CD4-positive, alpha-beta T cell treated with Interferon alpha-2 for 1 hour (primary cell): ENCODE data around the gene BRD3OS.
"Not testable (repeated sequence)": the region's sequence is repeated elsewhere in the genome, so short reads cannot be mapped to it uniquely, and the experiment has no call there.

ENCODE experiments used
- DNase-seq, 2 donors: peaks; one replicate each; pipeline ENCODE4 v3.0.0-alpha.2; 2020 to 2022

Gene BRD3OS

GRCh38 chr9:134066526-134066912 is 41.2 kb downstream of the BRD3OS start:
- DNase-seq: peak in 1 of 2 donors; percentile 7

GRCh38 chr9:134066913-134067851 is 41.9 kb downstream of the BRD3OS start:
- peak; percentile 26 to 65 for DNase-seq

- peak; percentile 83 to 89 for DNase-seq
These were observed 42.8 kb downstream of the BRD3OS start, which contains the start of gene BRD3 for GRCh38 chr9:134067904-134068743. BRD3 (minus strand) TSS chr9:134068026; CDS start chr9:134053477, 14,549 bp downstream.

- DNase-seq: no peak
These were observed 43.6 kb downstream of the BRD3OS start for GRCh38 chr9:134068744-134069479.

GRCh38 chr9:134069480-134070399 is 44.5 kb downstream of the BRD3OS start:
- DNase-seq: no peak

GRCh38 chr9:134071149-134071548 is 45.9 kb downstream of the BRD3OS start:
- DNase-seq: no peak

GRCh38 chr9:134072683-134073082 is 47.4 kb downstream of the BRD3OS start:
- DNase-seq: not testable (repeated sequence)

- DNase-seq: no peak
These were observed 48.2 kb downstream of the BRD3OS start for GRCh38 chr9:134073500-134073899.

- DNase-seq: not testable (repeated sequence)
These were observed 50.4 kb downstream of the BRD3OS start for GRCh38 chr9:134075689-134076088.

GRCh38 chr9:134076644-134077043 is 51.4 kb downstream of the BRD3OS start:
- DNase-seq: no peak
